ENCODE results near the gene TSR3. TPM values are rescaled to one million over a fixed set of nuclear protein-coding genes. Genes with fewer than 3 reads are reported as not detected.

TSR3 gene
- total RNA-seq, 2 experiments from 2014 or later = 37.6 to 58.7 TPM

GRCh38 chr16:1327619-1327947, 24.1 kb downstream of the TSR3 start:
- CTCF ChIA-PET = no interaction called here
- Mint-ChIP-seq H3K27ac (no peak overlapping the region), H3K4me1 (peaks cover 12% of the 10 kb centered on the region), H3K4me3 (no peak overlapping the region), H3K36me3 (ENCODE audit: low read depth) (peaks cover 10% of the 10 kb centered on the region), H3K9me3 (ENCODE audit: low read depth) (no peaks in the 10 kb centered on the region), H3K27me3 (peaks cover 12% of the 10 kb centered on the region)
- ATAC-seq (no peak), DNase-seq (no peak)
- intact Hi-C loops (cut with DNase I, micrococcal nuclease) = no loop called here
- POLR2A ChIA-PET = no interaction called here

DNA sequence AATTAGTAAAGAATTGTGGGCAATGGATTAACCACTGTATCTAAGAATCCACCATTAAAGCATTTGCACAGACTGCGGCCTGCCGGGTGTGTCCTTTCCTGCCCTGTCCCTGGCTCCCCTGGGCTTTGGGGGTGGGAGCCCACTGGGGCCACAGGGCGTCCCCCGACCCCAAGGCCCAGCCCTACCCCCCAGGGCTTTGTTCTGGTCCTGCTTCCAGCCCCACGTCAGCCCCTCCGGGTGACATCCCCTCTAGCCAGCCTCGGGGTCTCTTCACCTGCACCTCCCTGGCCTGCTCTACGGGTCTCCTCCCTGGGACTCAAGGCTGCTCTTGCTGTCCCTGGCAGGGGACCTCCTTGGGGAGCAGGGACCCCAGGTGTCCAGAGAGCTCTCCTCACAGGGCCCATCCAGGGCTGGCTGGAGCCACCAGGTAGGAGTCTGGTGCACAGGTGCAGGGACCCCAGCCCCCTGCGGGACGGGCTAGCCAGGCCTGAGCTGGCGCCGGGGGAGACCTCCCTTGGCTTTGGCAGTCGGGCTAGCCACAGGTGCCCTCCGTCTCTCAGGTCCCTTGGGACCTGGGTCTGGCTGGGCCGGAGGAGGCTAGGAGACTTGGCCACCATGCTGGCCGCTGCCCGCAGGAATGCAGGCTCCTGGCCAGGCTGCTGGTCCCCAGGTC, 24.6 kb downstream of the TSR3 start:
- intact Hi-C loops (cut with DNase I, micrococcal nuclease) = no loop called here
- POLR2A ChIA-PET = no interaction called here
- Mint-ChIP-seq H3K4me3 (no peak overlapping the region), H3K27ac (no peak overlapping the region), H3K36me3 (ENCODE audit: low read depth) (peaks cover 10% of the 10 kb centered on the region), H3K4me1 (peaks cover 7% of the 10 kb centered on the region), H3K9me3 (ENCODE audit: low read depth) (no peaks in the 10 kb centered on the region), H3K27me3 (peaks cover 8% of the 10 kb centered on the region)
- CTCF ChIA-PET = interaction anchor here (0.5 to 1.0 kb wide), 2 partner anchors 11 to 33 kb away, joined by 3 read pairs; no protein-coding TSS in a partner anchor
- ATAC-seq (no peak), DNase-seq (no peak)

DNA sequence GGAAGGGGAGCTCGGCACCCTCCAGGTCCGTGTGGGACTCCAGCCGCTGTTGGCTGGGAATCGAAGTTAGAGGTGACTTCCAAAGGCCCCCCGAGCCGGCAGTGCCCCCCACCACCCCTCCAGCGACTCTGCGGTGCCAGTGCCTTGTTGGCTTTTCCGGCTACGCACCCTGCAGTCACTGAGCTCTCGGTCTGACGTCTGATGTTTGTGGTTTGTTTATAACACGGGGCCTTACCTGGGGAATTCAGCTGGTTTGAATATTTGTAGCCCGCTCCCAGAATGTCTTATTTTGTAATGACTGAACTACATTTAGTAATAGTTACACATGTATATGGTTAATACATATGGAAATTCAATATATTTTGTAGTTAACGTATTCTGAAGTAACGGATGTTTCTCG, 25.3 kb downstream of the TSR3 start:
- CTCF ChIA-PET = interaction anchor here (0.7 to 1.0 kb wide), 2 partner anchors 10 to 16 kb away, joined by 3 to 4 read pairs; no protein-coding TSS in a partner anchor
- POLR2A ChIA-PET = no interaction called here
- no peak overlapping the region for H3K27ac Mint-ChIP-seq
- H3K9me3 Mint-ChIP-seq (ENCODE audit: low read depth) = no peaks in the 10 kb centered on the region
- H3K4me3 Mint-ChIP-seq = no peak overlapping the region
- peaks cover 10% of the 10 kb centered on the region for H3K36me3 Mint-ChIP-seq (ENCODE audit: low read depth)
- ATAC-seq (no peak), DNase-seq (no peak)
- H3K4me1 Mint-ChIP-seq = peaks cover 3% of the 10 kb centered on the region
- peaks cover 2% of the 10 kb centered on the region for H3K27me3 Mint-ChIP-seq
- intact Hi-C loops (cut with DNase I, micrococcal nuclease) = no loop called here

DNA sequence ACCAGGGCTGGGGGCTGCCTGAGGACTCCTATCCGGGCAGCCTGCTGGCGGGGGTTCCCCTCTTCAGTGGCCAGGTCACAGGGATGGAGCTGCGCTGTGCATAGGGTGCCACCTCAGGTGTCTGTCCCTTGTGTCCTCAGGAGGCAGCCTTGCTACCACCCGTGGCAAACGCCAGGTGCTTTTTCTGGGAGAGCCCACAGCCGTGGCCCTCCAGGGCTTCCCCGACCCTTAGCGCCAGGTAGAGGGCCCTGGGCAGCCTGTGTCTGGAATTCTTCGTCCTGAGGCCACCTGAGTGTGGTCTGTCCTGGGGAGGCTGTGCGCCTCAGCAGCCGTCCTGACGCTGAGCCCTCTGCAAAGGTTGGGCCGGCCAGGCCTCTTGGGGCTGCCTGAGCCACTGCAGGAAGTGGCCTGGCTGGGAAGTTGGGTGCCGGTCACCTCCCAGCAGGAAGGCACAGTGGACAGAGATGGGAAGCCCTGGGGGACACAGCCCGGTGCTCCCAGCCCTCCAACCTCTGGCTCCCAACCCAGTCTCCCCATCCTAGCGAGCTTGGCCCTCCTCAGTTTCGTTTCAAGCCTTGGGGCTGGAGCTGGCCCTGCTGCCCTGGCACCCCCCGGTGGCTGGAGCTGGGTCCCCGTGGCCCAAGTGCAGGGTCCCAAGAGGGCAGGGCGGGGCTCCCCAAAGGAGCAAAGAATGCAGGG, 25.9 kb downstream of the TSR3 start:
- ChIA-PET CTCF (interaction anchor here (0.7 to 1.0 kb wide), 2 partner anchors 10 to 16 kb away, joined by 3 to 4 read pairs; no protein-coding TSS in a partner anchor), POLR2A (no interaction called here)
- Mint-ChIP-seq H3K9me3 (ENCODE audit: low read depth) (no peaks in the 10 kb centered on the region), H3K27me3 (no peaks in the 10 kb centered on the region), H3K4me1 (no peaks in the 10 kb centered on the region), H3K36me3 (ENCODE audit: low read depth) (peaks cover 13% of the 10 kb centered on the region), H3K27ac (no peak overlapping the region), H3K4me3 (no peak overlapping the region)
- ATAC-seq = no peak
- DNase-seq = no peak
- intact Hi-C loops (cut with DNase I, micrococcal nuclease) = no loop called here

DNA sequence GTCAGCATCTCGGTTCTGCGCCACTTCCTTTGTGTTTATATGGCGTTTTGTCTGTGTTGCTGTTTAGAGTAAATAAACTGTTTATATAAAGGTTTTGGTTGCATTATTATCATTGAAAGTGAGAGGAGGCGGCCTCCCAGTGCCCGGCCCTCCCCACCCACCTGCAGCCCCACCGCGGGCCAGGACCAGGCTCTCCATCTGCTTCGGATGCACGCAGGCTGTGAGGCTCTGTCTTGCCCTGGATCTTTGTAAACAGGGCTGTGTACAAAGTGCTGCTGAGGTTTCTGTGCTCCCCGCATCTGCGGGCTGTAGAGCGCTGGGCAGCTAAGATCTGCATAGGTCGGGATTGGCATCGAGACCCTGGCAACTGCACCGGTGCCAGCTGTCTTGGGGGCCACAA, 26.4 kb downstream of the TSR3 start:
- Mint-ChIP-seq H3K4me3 (no peak overlapping the region), H3K9me3 (ENCODE audit: low read depth) (no peaks in the 10 kb centered on the region), H3K27me3 (no peaks in the 10 kb centered on the region), H3K27ac (no peak overlapping the region), H3K36me3 (ENCODE audit: low read depth) (peaks cover 16% of the 10 kb centered on the region), H3K4me1 (no peaks in the 10 kb centered on the region)
- intact Hi-C loops (cut with DNase I, micrococcal nuclease) = no loop called here
- ATAC-seq = no peak
- CTCF ChIA-PET = no interaction called here
- DNase-seq = no peak
- POLR2A ChIA-PET = no interaction called here

GRCh38 chr16:1324286-1324826, 27.3 kb downstream of the TSR3 start:
- ChIA-PET CTCF (interaction anchor here (0.6 kb wide), 1 partner anchor 24 kb away, joined by 3 read pairs; no protein-coding TSS in a partner anchor), POLR2A (no interaction called here)
- no peaks in the 10 kb centered on the region for H3K9me3 Mint-ChIP-seq (ENCODE audit: low read depth)
- intact Hi-C loops (cut with DNase I, micrococcal nuclease) = no loop called here
- peaks cover 25% of the 10 kb centered on the region for H3K36me3 Mint-ChIP-seq (ENCODE audit: low read depth)
- DNase-seq (no peak), ATAC-seq (no peak)
- no peak overlapping the region for H3K27ac Mint-ChIP-seq
- H3K4me1 Mint-ChIP-seq = no peaks in the 10 kb centered on the region
- H3K27me3 Mint-ChIP-seq = no peaks in the 10 kb centered on the region
- no peak overlapping the region for H3K4me3 Mint-ChIP-seq

DNA sequence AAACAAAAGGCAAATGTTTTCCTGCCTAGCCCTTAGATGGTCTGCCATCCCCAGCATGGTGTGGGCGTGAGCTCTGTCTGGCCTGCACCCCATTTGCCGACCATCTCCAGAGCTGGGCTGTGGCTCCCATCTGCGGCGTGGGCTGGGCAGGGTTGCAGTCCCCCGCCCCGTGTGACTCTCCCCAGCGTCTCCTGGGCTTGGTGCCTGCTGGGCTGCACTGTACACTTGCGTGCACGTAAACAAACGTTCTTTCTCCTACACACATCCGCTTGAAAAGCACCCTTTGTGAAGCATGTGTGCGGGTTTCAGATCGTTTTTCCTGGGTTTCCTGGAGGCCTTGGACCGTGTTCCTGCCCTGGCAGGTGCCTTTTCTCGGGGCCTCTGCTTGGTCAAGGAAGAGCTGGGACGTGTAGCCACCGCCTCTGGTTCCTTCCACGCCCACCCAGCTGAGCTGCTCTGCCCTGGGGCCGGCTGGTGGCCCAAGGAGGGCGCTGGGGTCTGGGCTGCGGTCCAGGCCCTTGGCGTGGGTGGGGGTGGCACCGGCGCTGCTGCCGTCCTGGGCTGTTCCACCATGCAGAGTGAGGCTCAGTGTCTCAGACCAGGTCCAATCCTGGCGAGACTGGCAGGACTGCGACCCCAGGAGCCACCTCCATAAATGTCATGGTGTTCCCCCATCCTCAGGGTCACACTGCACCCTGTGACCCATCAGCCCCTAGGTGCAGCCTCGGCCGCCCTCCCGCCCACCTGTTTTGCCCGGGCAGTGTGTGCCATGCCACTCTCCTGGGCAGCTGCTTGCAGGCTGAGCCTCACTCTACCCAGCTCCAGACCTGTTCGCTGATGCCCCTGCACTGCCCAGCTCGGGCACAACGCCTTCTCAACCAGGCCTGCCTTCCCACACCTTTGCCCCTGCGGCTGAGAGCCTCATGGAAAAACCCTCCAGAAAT, 28.1 kb downstream of the TSR3 start:
- H3K9me3 Mint-ChIP-seq (ENCODE audit: low read depth) = no peaks in the 10 kb centered on the region
- intact Hi-C loops (cut with DNase I, micrococcal nuclease) = no loop called here
- DNase-seq (no peak), ATAC-seq (no peak)
- POLR2A ChIA-PET = no interaction called here
- no peak overlapping the region for H3K27ac Mint-ChIP-seq
- H3K4me1 Mint-ChIP-seq = no peaks in the 10 kb centered on the region
- CTCF ChIA-PET = no interaction called here
- no peak overlapping the region for H3K4me3 Mint-ChIP-seq
- H3K36me3 Mint-ChIP-seq (ENCODE audit: low read depth) = peaks cover 27% of the 10 kb centered on the region
- H3K27me3 Mint-ChIP-seq = no peaks in the 10 kb centered on the region

GRCh38 chr16:1322407-1322806, 29.3 kb downstream of the TSR3 start:
- no peaks in the 10 kb centered on the region for H3K9me3 Mint-ChIP-seq (ENCODE audit: low read depth)
- H3K4me1 Mint-ChIP-seq = no peaks in the 10 kb centered on the region
- POLR2A ChIA-PET = no interaction called here
- H3K27me3 Mint-ChIP-seq = no peaks in the 10 kb centered on the region
- no peak overlapping the region for H3K27ac Mint-ChIP-seq
- no peak for ATAC-seq
- intact Hi-C loops (cut with DNase I, micrococcal nuclease) = no loop called here
- H3K36me3 Mint-ChIP-seq (ENCODE audit: low read depth) = peaks cover 39% of the 10 kb centered on the region
- no peak for DNase-seq
- no peak overlapping the region for H3K4me3 Mint-ChIP-seq
- CTCF ChIA-PET = no interaction called here

DNA sequence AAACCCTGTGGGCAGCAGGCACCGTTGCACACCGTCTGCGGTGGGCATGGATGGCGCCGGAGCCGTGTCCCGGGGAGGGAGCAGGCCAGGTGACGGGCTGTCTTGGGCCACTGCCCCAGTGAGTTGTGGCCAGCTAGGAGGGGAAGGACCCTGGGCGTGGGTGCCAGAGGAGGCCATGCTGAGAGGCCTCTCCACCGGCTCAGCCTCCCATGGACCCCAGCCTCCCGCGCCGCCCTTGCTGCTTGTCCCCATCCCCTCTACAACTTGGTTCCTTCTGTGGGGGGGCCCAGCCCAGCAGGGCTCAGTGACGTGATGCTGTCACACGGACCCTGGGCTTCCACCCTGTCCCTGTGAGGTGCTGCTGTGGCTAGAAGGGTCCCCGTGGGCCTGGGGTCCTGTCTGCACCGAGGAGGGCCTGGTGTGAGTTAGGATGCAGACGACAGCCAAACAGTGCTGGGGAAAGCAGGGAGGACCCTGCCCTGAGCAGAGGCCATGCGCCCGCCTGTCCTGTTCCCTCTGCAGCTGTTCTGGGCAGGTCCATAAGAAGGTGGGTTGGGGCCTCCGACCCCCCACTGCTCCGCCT, 30.9 kb downstream of the TSR3 start:
- CTCF ChIA-PET = no interaction called here
- H3K4me1 Mint-ChIP-seq = no peaks in the 10 kb centered on the region
- no peak overlapping the region for H3K27ac Mint-ChIP-seq
- DNase-seq (no peak), ATAC-seq (no peak)
- POLR2A ChIA-PET = no interaction called here
- intact Hi-C loops (cut with DNase I, micrococcal nuclease) = no loop called here
- H3K9me3 Mint-ChIP-seq (ENCODE audit: low read depth) = no peaks in the 10 kb centered on the region
- H3K4me3 Mint-ChIP-seq = no peak overlapping the region
- no peaks in the 10 kb centered on the region for H3K27me3 Mint-ChIP-seq
- peaks cover 54% of the 10 kb centered on the region for H3K36me3 Mint-ChIP-seq (ENCODE audit: low read depth)

- Mint-ChIP-seq H3K4me3 (no peak overlapping the region), H3K9me3 (ENCODE audit: low read depth) (no peaks in the 10 kb centered on the region), H3K36me3 (ENCODE audit: low read depth) (peaks cover 59% of the 10 kb centered on the region), H3K27ac (no peak overlapping the region), H3K4me1 (no peaks in the 10 kb centered on the region), H3K27me3 (no peaks in the 10 kb centered on the region)
- ATAC-seq (no peak), DNase-seq (no peak)
- intact Hi-C loops (cut with DNase I, micrococcal nuclease) = no loop called here
- ChIA-PET CTCF (interaction anchor here (0.6 kb wide), 1 partner anchor 31 kb away, joined by 3 read pairs; no protein-coding TSS in a partner anchor), POLR2A (no interaction called here)
These were observed 31.6 kb downstream of the TSR3 start for GRCh38 chr16:1320097-1320496.

- no peak overlapping the region for H3K4me3 Mint-ChIP-seq
- H3K27ac Mint-ChIP-seq = no peak overlapping the region
- peaks cover 64% of the 10 kb centered on the region for H3K36me3 Mint-ChIP-seq (ENCODE audit: low read depth)
- intact Hi-C loops (cut with DNase I, micrococcal nuclease) = no loop called here
- no peak for DNase-seq
- POLR2A ChIA-PET = no interaction called here
- CTCF ChIA-PET = no interaction called here
- H3K9me3 Mint-ChIP-seq (ENCODE audit: low read depth) = no peaks in the 10 kb centered on the region
- no peaks in the 10 kb centered on the region for H3K27me3 Mint-ChIP-seq
- ATAC-seq = no peak
- H3K4me1 Mint-ChIP-seq = peaks cover 4% of the 10 kb centered on the region
These were observed 32.6 kb downstream of the TSR3 start for GRCh38 chr16:1319041-1319440.
